ENCODE data around the gene MS4A7.

MS4A7 gene

DNA sequence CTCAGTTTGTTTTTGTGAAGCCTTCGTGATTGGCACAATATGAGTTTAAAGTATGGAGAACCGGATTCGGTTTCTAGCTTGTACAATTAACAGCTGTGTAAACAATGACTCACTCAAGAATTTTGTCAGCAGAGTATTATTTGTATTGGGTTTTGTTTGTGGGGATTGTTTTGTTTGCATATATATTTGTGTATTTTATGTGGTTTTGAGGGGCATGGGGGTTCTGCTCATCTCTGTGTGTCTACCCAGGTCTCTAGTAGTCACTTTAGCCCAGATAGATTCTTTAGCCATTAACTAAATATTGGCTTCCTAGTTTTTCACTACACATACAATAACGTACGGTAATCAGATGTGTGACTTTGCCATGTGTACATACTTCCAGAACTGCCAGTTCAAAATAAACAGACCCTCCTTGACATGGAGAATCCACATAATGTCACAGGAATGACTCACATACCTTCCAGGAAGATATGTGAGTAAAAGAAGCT is 7.5 kb upstream of the MS4A7 start:
- DNase-seq (ENCODE audit: low spot score): no peak

DNA sequence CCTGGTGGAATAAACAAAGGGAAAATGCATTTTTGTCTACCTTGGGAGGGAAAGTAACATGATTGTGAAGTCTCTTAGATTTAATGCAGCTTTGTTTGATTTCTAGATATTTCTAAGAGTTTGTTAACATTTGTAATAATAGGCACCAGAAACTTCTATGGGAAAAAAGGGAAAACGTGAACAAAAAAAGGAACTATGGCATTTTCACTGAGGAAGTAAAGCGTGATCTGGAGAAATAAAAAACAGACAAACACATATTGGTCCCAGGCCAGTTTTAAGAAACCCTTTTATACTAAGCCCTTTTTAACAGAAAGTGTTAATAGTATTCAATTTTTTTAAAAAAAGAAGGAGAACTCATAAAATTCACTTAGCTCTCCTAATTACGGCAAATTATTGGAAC is 6.9 kb upstream of the MS4A7 start:
- DNase-seq (ENCODE audit: low spot score): no peak

DNA sequence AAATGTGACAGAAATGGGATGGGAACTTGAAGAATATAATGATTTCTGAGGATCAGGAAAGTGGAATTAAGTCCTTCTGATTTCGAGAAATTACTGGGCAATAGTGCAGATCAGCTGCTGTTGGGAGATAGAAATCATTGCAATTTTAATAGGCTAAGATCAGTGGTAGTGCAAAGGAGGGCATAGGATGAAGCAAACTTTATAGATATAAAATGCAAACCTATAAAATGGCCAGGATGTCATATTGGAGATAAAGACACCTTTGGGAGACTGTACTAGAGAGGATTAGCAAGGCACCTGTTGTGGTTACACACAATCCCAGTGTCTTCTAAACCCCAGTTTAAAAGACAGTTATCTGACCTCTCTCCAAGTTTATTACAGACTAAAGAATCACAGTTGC is 6.5 kb upstream of the MS4A7 start:
- no peak for DNase-seq (ENCODE audit: low spot score)

DNA sequence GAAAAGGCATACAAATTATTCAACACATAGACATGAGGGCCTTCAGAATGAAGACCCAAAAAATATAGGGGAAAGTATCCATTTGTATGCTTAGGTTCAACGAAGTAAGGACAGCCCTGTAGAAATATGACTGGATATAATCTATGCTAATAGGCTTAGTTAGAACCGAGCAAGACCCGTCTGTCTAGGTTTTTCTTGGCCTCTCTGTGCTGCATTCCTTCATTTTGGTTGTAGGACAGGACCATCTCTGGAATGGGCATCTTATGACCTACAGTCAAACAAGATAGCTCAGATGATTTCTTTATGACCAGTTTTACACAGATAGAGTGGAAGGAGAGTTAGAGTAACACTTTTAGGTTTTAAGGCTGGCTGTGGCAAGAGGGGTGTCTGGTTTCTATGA is 5.6 kb upstream of the MS4A7 start:
- no peak for DNase-seq (ENCODE audit: low spot score)

DNA sequence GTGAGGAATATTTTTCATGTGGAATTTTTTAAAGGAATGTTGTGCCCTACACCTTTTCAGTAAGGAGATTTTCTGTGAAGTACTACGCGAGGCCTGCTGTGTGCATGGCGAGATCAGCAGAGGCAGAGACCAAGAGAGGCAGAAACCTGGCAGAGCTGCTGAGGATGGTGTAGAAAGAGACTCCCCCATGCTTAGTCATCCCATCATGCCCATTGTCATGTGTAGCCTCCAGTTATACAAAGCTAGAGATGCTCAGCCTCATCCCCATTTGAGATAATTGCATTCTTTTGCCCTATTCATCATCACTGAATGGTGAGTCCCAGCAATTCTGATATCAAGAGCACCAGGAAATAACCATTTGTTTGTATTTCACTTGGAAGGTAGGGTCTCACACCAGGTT is 3.0 kb upstream of the MS4A7 start:
- DNase-seq (ENCODE audit: low spot score): no peak

DNA sequence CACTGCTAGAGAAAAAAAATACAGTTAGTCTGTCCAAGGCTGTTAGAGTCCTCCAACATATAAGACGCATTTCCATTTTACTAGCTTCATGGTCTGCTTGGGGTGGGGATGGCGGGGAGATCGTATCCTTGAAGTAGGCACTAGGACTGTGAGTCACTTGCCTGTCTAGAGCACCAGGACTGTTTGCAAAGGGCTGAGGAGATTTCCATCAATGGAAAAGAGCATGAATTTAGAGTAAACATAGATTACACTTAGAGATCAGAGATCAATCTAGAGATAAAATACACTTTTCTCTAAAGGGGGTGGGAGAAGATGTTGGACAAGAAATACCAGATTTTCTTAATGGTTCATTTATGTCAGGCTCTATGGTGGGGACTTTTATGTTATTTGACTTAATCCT is 1.7 kb upstream of the MS4A7 start:
- no peak for DNase-seq (ENCODE audit: low spot score)

DNA sequence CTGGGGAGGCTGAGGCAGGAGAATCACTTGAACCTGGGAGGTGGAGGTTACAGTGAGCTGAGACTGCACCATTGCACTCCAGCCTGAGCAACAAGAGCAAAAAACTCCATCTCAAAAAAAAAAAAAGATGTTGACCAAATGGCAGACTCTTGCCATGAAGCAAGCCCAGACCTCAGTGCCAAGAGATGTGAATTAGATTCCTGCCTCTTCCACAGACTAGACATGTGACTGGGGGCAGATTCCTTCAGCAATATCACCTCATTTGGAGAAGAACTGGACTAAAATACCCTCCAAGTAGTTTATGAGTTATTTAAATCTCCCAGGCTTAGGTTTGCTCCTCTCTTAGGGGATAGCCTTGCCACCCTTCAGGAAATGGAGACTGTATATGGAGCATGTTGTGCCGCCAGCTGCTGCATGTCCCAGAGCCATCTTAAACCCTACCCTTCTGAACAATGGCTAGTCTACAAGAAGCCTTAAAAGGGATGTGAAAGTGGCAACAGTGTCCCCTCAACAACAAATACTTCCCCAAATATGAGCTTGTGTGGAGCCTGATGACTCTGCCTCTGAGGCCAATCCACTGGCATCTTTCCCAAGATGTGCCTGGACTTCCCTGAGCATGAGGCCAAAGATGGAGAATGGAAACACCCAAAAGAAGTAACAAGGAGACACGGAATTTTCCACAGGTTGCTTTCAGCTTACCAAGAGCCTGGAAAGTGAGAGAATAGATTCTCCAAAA is 763 bp upstream of the MS4A7 start:
- DNase-seq (ENCODE audit: low spot score): no peak

DNA sequence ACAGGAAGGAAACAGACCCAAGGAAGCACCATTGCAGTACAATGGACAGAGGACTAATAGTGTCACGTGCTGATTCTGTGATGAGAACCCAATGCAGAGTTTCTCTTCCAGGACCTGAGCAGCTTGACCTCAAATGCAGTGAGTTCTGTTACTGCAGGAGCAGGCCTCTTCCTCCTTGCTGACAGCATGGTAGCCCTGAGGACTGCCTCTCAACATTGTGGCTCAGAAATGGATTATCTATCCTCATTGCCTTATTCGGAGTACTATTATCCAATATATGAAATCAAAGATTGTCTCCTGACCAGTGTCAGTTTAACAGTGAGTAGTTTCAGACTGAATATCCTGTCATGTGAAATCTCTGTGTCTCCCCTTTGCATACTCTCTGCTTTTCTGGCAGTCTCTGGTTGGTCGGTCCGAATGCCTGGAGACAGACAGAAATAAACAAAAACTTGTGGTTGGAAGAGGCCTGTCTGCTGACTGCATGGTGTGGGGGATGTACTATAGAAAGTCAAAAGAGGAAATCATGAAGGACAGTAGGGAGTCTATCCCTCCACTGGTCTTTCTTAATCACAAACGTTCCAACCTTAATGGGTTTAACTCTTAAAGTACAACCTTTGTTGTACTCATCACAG is 11.1 kb downstream of the MS4A7 start:
- no peak for DNase-seq (ENCODE audit: low spot score)

DNA sequence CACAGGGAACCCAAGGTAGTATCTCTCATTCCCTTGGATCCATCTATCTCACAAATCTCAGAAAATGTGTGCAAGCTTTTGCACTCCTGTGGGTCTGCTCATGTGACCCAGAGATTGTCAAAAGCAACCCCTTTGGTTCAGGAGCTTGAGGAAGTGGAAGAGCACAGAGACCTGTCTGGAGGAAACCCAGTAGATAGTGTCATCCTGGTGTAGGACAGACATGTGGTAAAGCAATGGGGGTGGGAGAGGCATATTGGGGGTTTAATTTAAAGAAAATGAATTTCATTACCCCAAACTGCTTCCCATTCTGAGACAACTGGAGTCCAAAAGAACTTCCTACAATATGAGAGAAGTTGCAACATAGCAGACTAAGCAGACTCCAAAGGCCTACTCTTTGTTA is 12.1 kb downstream of the MS4A7 start:
- DNase-seq (ENCODE audit: low spot score): no peak

DNA sequence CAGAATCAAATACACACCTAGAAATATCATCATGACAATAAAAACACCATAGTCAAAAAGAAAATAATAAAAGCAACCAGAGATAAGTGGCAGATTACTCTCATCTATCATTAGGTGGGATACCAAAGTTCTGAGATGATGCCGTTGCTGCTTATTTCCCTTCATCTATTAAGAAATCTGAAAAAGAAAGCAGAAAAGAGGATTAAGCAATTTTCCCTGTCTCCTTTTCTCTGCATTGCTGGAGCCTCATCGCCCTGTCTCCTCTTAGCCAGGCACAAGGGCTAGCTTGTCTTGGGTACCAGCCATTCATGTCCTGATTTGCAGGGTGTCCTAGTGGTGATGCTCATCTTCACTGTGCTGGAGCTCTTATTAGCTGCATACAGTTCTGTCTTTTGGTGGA is 14.0 kb downstream of the MS4A7 start:
- no peak for DNase-seq (ENCODE audit: low spot score)

DNA sequence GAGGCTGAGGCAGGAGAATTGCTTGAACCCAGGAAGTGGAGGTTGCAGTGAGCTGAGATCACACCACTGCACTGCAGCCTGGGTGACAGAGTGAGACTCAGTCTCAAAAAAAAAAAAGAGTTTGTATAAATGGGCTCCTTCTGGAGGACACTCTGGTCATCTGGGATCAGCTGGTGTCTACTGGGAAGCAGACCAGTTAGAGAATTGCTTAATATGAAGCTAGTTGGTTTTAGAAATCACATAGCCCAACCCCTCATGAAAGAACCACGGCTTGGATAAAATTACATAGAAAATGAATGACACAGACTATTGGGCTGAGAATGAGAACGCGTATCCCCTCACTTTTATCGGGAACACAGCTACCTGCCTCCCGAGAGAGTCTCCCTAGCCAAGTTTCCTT is 14.7 kb downstream of the MS4A7 start:
- DNase-seq (ENCODE audit: low spot score): no peak

DNA sequence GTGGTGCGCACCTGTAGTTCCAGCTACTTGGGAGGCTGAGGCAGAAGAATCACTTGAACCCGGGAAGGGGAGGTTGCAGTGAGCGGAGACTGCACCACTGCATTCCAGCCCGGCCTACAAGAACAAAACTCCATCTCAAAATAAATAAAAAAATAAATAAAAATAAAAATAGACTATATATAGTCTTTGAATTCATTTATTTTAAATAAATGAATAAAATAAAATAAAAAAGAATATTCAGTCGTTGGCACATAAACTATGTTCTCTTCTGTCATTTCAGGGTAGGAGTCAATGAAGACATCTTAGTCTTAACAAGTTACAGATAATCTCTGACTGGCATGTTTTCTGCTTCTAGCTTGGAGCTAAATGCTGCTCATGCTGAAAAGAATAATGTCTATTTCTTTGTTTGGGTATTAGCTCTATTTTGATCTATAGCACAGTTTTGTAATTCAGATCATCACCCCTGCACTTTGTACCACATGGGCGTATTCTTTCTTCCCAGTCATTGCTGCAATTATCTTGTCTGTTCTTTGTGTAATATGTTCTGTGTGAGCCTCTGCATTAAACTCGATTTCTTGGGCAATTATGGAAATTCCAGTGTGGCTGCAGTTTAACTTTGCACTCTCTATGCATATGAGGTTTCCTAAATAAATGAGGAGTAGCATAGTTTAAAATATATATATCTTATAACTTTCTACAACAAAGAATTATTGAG is 16.5 kb downstream of the MS4A7 start:
- no peak for DNase-seq (ENCODE audit: low spot score)

DNA sequence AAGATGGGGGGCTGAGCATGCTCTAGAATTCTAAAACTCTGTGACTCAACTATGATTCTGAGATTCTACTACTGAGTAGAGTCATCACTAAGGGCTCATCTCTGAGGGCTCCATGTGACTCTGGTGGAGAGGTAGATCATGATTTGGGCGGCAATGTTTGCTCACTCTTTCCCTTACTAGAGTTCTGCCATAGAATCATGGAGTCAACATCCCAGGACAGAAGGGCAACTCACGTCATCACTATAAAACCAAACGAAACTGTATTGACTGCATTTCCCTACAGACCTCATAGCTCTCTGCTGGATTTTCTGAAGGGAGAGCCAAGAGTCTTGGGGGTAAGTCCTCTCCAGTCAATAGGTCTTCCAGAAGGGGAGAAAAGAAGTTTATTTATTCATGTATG is 18.1 kb downstream of the MS4A7 start, which contains the start of gene MS4A14:
MS4A14 (plus strand) TSS at position 78 of the 400 bp plus-strand sequence; CDS start at position 198, 120 bp downstream.
- DNase-seq (ENCODE audit: low spot score): no peak

DNA sequence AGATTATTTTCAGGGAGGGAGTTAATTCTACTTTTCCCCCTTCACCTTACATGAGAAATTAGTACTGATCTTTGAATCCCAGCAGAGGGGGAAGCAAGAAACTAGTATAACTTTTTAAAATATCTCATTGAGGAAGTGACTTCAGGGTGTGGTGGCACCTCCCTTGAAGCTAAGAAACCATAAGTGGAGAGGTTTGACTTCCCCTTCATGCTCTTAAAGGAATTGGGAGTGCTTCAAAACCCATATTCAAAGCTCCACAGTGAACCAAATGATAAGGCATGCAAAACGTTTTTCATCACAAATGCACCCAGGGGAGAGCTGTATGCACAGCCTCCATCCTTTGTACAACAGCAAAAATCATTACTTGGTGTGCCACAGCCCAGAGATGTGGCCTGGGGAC is 18.5 kb downstream of the MS4A7 start:
- no peak for DNase-seq (ENCODE audit: low spot score)

DNA sequence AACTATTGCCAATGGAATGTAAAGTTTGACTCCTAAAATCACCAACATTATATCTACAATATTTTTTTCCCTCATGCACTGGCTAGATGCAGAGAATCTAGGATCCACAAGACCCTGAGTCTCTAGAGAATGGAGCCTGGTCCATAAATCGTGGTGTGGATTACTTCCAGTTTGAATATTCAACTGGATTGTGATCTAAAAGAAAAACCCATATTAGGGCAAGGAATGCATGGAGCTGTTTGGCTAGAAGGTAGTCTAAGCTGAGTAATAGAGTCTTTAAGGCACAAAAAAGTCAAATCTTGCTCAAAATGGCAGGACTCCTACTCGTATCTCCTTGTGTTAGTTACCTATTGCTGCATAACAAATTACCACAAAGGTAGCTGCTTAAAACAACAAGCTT is 41.7 kb downstream of the MS4A7 start:
- DNase-seq (ENCODE audit: low spot score): no peak

DNA sequence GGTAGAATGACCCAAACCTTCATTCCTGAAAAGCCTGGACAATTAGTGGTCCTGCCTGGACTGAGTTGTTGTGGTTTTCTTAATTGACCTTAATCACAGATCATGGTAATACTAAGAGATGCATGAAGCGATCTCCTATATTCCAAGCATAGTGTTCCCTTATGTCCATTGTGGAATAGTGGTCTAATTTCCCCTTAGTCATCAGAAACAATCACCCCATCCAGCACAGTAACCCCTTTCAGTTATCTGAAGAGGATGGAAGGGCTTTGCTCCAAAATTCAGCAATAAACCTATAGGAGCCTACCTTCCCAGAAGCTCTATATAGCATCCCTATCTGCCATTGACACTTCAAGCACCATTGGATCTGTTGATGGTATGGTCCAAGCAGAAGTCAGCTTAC is 44.3 kb downstream of the MS4A7 start:
- no peak for DNase-seq (ENCODE audit: low spot score)

DNA sequence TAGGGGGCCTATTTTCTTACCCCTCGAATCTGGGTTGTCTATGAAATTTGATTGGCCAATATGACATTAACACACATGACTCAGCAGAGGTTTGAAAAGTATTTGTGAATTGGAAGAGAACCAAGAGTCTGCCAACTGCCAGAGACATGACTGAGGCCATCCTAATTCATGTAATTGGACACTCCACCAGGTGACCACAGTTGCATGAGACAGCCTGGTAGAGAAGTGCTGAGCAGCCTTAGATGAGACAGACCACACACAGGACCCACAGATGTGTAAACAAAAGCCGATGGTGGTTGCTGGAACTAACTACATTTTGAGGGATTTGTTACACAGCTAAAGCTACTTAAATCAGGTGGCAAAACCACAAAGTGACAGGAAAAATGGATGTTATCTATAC is 50.2 kb downstream of the MS4A7 start:
- DNase-seq (ENCODE audit: low spot score): no peak

DNA sequence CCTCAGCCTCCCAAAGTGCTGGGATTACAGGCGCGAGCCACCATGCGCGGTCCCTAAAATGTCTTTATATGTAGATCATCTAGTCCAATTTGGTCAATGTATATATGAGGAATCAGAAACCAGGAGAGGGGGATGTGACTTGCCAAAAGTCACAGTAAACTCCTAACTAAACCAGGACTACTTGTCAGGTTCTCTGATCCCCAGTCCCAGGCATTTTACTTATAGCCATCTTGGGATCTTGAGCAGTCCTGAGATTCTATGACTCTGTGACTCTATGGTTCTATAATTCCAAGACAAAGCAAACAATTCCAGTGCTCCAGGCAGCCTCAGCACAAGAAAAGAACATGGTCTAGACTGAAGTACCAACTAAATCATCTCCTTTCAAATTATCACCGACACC is 50.9 kb downstream of the MS4A7 start, which contains the start of gene MS4A5:
MS4A5 (plus strand) TSS at position 301 of the 400 bp plus-strand sequence. CDS start 103 bp downstream, outside the sequence.
- DNase-seq (ENCODE audit: low spot score): no peak

DNA sequence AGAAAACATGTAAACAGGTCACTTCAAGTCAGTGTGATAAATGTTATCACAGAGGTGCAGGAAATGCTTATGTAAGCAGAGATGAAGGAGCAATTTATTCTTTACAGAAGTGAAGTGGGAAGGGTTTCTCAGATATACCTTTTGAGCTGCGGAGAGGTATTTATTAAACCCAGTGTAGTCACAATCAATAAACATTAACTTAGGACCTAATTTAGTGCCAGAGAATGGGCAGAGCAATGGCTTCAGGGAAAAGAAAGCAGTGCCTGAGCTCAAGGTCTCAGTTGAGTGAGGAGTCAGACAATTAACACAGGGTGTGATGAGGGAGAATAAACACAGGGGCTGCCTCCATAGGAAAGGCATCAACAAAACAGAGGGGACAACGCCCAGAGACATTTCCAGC is 52.9 kb downstream of the MS4A7 start:
- DNase-seq (ENCODE audit: low spot score): no peak

DNA sequence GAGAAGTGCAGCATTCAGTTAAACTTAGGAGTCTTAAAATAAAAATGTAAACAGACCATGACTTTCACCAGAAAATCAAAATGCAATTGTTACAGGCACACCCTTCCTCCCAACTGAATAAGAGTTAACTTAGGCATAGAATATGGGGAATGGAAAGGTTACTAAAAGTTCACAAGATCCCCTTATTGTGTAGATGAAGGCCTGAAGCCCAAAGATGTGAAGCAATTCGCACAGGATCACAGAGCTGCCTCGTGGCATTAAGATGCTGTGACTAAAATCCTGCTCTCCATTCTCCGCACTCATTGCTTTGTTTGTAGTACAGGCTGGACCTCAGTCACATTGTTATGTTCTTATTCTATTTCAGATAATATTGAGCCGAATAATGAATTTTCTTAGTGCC is 55.1 kb downstream of the MS4A7 start:
- DNase-seq (ENCODE audit: low spot score): no peak
